GM18498 (cell line): Measurements from ENCODE around the gene ZNF883.
"Not testable (repeated sequence)": the region's sequence is repeated elsewhere in the genome, so short reads cannot be mapped to it uniquely, and the experiment has no call there.

ENCODE experiments used
- ATAC-seq: cut with Tn5 transposase; IDR thresholded peaks from one replicate; pipeline ENCODE4 v1.9.1; 2021; ENCODE audit warnings: mild to moderate bottlenecking, moderate library complexity; ENCODE audit not compliant: unreplicated experiment

ZNF883 gene

DNA sequence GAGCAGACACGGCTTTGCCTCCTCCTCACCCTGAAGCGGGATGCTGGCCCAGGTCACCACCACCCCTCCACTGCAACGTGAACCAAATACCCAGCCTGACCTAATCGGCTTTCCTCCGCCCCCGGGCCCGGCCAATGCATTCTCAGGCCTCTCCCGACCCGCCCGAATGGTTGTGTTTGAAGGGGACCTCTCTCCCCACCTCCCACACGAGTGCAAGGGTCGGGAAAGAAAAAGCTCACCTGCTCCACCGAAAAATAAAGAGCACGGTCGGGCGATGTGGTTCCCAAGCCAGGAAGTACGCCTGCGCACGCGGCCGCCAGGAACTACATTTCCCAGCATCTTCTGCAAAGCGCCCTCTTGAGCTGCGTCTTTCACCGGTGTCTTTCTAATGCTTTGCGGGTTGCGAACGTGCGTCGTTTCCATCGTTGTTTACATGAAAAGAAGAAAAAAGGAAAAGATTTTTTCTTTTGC is at the start of gene ZNF883:
Gene ZNF883, minus strand, starts transcription at position 282 of the 471 bp plus-strand sequence.
- no peak for ATAC-seq

DNA sequence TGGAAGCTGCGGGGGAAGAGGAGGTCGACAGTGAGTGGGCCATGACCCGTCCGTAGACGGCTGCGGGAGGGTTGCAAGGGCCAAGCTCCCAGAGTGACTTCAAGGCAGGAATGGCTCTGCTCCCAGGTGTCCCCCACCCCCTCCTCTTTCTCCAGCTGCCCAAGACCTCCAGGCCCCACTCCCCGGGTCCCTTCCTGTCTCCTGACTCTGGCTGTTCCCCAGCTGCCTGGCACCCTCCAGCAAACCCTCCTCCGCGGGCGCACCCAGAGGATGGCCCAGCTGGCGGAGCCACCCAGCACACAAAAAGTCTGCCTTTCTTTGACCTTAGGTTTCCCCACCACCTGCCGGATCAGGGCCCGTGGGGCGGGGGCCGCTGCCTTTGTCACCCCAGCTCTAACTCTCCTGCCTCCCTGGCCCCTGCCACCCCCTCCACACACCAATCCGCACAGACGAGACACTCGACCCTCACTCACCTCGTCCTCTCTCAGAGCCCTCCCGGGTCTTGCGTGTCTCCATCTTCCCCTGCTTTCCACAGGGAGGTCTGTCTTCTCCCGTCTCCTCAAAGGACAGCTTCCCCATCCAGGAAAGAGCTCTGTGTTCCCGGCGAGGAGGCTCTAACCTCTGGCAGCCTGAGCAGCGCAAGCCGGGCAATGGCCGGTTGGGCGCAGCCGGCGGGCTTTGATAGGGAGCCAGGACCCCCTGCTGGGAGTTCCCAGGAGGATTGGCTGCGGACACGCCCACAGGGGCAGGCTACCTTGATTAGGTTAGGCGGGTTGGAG is 49.3 kb upstream of the ZNF883 start:
- ATAC-seq = not testable (repeated sequence)

DNA sequence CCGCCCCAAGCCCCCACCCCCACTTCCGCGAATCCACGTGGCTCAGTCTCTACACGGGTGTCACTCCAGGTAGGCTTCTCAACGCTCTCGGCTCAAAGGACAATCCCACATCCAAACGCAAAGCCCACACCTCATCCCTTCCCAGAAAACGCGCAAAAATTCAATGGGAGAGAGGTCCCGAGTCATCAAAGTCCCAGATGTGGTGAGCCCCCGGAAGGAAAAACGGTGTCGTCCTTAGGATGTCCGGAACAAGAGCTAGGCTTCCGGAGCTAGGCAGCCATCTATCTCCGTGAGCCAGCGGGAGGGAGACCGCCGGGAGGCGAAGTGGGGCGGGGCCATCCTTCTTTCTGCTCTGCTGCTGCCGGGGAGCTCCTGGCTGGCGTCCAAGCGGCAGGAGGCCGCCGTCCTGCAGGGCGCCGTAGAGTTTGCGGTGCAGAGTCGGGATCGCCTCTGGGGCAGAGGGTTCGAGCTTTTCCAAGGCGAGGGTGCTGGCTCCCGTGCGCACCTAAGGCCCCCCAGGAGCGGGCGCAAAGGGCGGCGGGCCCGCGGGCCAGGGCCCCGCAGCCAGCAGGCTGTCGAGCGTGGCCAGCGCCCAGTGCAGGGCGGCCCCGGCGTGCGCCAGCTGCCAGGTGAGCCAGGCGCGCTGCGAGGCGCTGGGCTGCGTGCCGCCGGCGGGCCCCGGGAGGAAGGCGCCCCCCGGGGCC is 47.7 kb upstream of the ZNF883 start:
- ATAC-seq = not testable (repeated sequence)

DNA sequence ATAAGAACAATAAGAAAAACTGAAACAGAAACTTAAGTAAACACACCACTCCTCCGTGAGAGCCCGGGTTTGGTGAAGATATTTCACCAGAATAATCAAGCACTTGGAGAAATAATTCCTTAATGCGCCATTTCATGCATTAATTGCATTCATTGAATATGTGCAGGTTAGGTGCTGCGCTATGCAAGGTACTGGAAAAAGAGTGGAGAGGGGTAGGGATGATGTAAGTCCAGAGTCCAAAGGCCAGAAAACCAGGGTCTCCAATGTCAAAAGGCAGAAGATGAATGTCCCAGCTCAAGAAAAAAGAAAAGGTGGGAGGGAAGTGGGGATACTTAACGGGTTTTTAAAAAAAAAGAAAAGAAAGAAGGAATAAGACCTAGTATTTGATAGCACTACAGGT is 45.2 kb upstream of the ZNF883 start:
- ATAC-seq = no peak

DNA sequence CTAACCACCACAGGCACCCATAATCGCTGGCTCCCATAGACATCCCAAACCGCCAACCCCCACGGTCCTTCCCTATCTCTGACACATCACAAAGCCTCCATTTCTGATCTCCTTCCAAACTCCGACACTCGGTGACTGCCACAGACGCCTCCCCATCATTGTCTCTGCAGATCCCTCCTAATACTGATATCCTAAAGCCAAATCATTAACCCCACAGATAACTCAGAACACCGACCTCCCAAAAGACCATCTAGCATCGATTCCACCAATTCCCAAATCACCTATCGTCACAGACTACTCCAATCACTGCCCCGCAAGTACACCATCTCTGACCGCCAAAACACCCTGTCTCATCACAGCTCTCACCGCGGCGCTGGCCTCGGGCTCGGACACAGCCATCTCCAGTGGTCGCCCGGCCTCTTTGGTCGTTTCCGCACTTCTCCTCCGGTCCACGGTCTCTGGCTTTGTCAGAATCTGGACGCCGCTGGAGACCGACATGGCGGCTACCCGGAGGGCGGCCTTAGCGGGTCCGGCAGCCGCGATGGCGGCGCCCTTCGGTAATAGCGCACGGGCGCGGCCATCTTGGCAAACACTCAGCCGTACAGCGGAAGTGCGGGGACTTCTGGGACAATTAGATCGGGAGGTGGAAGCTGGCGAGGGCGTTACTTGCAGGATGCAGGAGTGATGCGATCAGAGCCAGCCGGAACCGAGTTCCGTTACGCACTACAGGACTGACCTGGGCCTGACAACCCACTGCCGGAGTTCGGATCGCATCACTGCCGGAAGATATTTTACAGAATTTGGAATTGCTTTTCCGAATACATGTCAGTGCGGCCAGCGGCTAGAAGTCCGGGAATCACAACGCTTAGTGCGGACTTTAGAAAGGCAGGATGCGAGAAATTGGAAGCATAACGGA is 44.5 kb upstream of the ZNF883 start, which contains the start of gene ZFP37:
Gene ZFP37, minus strand, starts transcription at position 534 of the 916 bp plus-strand sequence. Its CDS starts 36 bp downstream, at position 498.
- peak; percentile 99 for ATAC-seq

DNA sequence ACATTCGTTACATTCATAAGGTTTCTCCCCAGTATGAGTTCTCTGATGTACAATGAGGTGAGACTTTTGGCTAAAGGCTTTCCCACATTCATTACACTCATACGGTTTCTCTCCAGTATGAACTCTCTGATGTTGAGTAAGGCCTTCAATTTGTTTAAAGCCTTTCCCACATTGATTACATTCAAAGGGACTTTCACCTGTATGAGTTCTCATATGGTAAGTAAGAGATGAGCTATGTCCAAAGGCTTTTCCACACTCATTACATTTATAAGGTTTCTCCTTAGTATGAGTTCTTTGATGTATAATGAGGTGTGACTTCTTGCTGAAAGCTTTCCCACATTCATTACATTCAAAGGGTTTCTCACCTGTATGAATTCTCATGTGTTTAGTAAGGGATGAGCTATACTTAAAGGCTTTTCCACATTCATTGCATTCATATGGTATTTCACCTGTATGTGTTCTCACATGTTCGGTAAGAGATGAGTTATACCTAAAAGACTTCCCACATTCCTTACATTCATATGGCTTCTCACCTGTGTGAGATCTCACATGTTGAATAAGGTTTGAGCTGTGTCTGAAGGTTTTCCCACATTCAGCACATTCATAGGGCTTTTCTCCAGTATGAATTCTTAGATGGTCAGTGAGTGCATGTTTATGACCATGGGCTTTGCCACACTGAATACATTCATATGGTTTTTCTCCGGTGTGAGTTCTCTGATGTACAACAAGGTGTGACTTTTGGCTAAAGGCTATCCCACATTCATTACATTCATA is 31.1 kb upstream of the ZNF883 start:
- ATAC-seq = no peak

DNA sequence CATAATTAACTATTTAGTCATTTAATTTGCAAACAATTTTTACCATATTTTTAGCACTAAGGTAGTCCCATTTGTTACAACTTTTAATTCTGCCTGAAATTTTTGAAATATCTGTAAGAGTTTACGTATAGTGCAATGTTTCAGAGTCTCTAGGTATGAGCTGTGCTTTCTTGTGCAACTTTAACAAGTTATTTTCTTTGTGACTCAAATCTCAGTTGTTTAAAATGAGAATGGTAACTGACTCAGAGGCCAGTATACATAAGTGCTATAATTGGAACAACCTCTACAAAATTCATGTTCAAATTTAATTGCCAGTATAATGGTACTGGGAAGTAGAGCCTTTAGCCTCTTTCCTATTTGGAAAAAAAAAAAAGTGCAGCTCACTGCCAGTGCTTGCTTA is 14.2 kb upstream of the ZNF883 start:
- ATAC-seq = no peak

DNA sequence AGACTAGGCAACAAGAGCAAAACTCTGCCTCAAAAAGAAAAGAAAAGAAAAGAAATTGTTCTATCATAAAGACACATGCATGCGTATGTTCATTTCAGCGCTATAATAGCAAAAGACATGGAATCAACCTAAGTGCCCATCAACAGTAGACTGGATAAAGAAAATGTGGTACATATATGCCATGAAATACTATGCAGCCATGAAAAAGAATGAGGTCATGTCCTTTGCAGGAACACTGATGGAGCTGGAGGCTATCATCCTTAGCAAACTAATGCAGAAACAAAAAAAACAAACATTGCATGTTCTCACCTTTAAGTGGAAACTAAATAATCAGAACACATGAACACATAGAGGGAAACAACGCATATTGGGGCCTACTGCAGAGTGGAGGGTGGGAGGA is 6.3 kb upstream of the ZNF883 start:
- no peak for ATAC-seq

DNA sequence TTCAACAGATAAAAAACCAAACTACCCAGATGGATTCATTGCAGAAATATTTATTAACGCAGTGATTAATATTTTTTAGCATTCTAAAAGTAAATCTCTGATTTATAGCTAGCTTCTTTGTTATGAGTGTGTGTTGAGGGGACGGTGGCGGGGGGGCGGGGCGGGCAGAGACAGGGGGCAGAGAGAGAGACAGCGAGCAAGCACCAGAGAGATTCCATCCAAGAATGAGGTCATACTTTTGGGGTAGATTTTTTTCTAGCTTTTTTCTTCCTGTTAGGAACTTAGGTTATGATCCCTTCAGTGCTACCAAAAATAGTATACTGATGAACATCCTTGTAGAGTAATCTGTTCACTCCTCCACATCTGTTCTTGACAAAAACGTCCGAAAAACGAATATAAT is 500 bp upstream of the ZNF883 start:
- ATAC-seq = no peak

DNA sequence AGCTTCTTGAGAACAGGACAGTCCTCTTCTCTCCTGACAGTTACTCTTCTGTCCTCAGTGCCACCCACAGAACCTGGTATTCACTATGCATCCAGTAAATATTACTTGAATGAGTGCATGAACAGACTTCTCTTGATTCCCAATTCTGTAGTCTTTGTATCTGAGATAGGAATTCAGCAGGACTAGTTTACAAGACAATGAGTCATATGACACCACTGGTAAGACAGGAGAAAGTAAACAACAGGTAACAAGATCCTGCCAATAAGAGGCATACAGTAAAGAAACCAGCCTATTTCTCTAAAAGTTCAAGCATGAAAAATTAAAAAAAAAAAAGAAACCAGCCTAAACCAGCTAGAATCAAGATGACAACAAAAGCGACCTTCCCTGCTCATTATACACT is 6.2 kb downstream of the ZNF883 start:
- ATAC-seq = no peak

DNA sequence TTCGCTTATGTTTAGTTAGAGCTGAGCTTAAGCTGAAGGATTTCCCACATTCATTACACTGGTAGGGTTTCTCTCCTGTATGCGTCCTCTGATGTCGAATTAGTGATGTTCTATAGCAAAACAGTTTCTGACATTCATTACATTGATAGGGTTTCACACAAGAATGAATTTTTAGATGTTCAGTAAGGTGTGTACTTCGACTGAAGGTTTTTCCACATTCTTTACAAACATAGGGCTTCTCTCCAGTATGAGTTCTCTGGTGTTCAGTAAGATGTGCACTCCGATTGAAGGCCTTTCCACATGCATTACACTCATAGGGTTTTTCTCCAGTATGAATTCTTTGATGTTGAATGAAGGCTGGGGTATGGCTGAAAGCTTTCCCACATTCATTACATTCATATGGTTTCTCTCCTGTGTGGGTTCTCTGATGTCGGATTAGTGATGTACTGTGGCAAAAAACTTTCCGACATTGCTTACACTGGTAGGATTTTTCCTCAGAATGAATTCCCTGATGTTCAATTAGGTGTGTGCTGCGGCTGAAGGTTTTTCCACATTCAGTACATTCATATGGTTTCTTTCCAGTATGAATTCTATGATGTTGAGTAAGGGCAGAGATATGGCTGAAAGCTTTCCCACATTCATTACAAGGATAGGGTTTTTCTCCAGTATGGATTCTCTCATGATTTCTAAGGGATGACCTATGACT is 14.6 kb downstream of the ZNF883 start:
- no peak for ATAC-seq

DNA sequence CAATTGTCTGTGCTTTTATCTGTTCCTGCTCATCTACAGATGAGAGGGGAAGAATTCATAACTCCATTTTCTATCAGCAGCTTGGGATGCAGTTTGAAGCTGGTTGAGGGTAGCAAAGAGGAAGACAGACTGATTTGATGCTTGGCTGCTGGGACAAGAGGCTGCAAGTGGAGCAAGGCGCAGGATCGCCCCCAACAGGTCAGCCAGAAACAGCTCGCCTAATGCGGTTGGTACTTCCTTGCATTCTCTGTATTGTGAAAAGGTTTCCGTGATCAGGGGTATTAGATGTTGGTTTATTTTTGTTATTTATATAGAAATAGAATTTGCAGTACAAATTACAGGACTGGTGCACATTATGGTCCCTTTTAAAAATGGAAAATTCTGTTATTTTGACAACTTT is 40.6 kb downstream of the ZNF883 start:
- ATAC-seq = no peak

DNA sequence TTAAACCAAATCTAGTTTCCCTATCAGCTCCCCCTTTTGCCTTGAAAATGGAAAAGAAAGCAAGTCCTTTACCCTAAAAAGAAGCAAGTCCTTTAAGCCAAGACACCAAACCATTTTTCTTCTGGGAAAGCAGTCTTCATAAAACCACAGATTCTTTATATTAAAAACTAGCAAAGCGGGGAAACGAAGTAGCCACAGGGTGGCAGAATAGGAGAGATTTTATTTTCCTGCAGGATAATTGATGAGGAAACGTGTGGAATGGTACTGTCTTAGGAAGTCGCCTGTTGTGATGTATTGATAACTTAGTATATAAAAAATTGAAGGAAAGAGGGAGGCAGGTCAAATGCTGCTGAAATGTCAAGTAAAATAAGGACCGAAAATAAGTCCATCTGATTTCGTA is 41.1 kb downstream of the ZNF883 start:
- no peak for ATAC-seq

DNA sequence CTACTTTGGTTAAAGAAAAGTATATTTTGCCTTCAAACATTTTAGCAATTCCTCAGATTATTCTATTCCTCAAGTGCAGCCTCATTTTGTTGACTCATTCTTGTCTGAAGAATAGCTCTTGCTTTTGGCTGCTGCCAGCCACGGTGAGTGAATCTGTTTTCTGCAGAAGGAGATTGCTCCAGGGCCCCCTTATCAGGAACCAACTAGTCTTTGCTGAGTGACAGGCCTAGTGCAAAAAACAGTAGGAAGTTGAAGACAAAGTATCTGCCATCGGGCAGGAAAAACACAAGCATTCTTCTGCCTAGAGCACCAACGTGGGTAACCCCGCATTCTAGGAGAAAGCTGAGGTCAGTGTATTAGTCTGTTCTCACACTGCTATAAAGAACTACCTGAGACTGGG is 42.3 kb downstream of the ZNF883 start:
- ATAC-seq = no peak

DNA sequence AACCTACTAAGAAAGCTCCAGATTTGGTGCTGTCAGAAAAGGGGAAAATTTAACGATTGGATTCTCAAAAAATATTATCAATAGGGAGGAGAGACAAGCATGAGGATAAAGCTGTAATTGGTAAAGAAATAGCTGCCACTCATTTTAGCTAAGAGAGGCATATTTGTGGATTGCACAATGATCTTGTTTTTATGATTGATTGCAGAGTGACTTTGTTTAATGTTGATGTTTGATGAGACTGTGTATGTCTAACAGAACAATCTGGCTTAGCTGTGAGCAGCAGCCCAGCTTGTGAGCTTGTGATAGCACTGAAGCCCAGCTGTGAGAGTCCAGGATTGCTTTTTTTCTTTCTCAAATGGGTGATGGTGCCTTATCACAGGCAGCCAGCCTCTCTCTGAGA is 56.4 kb downstream of the ZNF883 start:
- ATAC-seq = no peak

DNA sequence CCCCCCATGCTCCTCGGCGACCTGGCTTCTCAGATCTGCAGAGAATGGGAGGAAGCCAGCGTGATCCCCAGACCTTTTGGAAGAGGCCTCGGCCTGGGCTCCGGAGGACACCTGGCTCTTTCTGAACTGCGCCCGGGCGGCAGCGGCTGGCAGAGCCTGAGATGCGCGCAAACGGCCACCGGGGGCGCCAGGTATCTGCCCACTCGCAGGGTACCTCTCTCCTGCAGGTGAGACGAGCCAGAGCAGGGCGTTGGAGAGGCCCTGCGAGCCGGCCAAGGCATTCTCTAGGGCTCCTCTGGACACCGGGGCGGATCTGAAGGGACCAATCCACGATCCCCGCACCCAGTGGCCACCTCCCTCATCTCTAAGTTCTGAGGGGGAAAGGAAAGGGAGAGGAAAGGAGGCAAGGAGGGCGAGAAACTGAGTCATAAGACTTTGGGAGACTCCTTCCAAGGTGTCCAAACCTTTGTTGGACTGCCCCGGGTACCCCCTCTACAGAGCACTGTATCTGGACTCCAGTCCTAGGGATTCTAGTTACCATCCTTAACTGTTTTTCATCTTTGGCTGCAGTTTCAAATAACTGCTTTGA is 66.3 kb downstream of the ZNF883 start:
- no peak for ATAC-seq

DNA sequence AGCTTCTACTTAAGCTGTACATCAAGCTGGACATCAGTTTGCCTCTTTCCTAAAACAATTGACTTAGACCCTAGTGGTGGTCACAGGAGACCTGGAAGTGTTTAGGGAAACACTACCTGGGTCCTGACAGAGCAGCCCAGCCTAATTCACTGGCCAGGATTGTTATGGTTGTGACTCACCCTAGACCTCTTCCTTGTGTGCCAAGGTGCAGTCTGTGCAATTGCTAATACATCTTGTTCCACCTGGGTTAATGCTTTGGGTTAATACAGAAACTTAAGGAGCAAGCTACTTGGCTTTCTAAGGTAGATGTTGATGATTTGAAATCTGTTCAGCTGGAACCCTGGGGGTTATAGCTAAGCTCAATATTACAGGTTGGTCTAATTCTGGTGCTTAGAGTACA is 72.6 kb downstream of the ZNF883 start:
- ATAC-seq = no peak

DNA sequence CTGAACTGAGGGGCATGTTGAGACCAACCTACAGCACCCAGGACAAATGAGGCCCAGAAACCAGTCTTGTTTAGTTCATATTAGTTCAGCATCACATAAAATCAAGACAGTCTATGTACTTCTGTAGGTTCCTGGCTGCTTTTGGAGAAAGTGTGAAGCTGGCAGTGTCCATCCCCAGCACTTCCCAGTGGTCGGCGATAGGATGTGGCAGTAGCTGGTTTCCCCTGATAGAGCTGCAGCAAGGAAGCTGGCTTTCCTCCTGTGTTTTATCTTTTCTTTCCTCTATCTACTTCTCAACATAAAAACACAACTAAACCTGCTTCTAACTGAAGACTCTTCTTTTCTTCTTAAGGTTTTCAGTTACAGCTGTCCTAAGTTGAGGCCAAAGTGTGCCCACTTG is 78.3 kb downstream of the ZNF883 start:
- ATAC-seq = no peak

DNA sequence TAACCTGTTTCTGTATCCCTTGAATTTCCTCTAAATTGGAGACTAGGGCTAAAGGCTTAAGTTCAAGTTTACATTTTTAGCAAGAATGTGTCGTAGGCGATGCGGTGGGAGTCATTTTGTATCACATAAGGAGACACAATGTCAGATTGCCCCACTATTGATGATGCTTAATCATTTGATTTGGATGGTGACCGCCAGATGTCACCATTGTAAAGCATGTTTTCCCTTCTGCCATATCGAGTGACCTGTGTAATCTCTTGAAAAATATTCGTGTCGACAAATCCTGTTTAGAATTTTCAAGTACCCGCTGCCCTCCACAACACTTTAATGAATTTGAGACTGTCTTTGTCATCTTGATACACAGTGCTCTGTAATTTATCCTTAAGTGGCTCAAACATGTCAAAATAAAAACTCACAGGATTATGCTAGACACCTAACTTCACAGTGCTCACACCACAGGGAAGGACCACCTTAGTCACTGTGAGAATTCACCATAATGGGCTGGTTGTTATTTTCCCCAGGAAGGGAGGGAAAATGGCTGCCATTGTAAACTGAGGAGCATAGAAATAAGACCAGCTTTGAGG is 86.8 kb downstream of the ZNF883 start:
- no peak for ATAC-seq
